ENCODE results near the gene ANO4. TPM values are rescaled to one million over a fixed set of nuclear protein-coding genes. Genes with fewer than 3 reads are reported as not detected.

Gene ANO4
- total and polyA plus RNA-seq, 2 of the 8 experiments (the other 6 are each of a cell fraction or from before 2014, with no cell fraction given): 1.1 to 3.4 TPM

- no peak overlapping the region for H2BK5ac ChIP-seq (ENCODE audit: low read depth, low read length)
- no peak overlapping the region for H3K27ac ChIP-seq (ENCODE audit: low read depth, low read length)
- no peaks in the 10 kb centered on the region for H3K36me3 ChIP-seq (ENCODE audit: control insufficient read depth in 2 of 4, insufficient read depth in 4 of 4, low read length in 3 of 4)
- H2AK5ac ChIP-seq (ENCODE audit: low read depth, low read length): no peak overlapping the region
- no peak overlapping the region for H2BK20ac ChIP-seq (ENCODE audit: low read length)
- H3K79me2 ChIP-seq (ENCODE audit: control insufficient read depth in 1 of 2, insufficient read depth in 2 of 2, low read length in 2 of 2): no peaks in the 10 kb centered on the region
- no peak overlapping the region for H3K4ac ChIP-seq (replicated peaks; ENCODE audit: insufficient read length, low read depth, low read length)
- no peak overlapping the region for H3K18ac ChIP-seq (ENCODE audit: extremely low read depth, low read length)
- H3K4me3 ChIP-seq (ENCODE audit: extremely low read depth in 1 of 4, insufficient read depth in 2 of 4, low read depth in 3 of 4, low read length in 4 of 4): no peak overlapping the region
- H3K79me1 ChIP-seq (ENCODE audit: low read depth, low read length): no peaks in the 10 kb centered on the region
- no peak overlapping the region for H3K23ac ChIP-seq (ENCODE audit: insufficient read length)
- DNase-seq (ENCODE audit: low read depth in 1 of 2, low spot score in 2 of 2) (no peak), FAIRE-seq (no peak)
- no peak overlapping the region for H2AFZ ChIP-seq (ENCODE audit: low read length)
- no peak overlapping the region for H2BK12ac ChIP-seq (ENCODE audit: low read depth, low read length)
- no peak overlapping the region for H3K4me2 ChIP-seq (ENCODE audit: insufficient read depth in 1 of 2, low read depth in 2 of 2, low read length in 2 of 2)
- ChIA-PET POLR2A (ENCODE audit: partially characterized antibody) (no interaction called here), CTCF (ENCODE audit: partially characterized antibody) (interaction anchor here (1.0 to 2.0 kb wide), 2 partner anchors 9 kb away, joined by 3 to 6 read pairs; no protein-coding TSS in a partner anchor)
- WGBS, 2 experiments (ENCODE audit: extremely low coverage in 1 of 2, insufficient coverage in 1 of 2, insufficient read length in 1 of 2, insufficient replicate concordance in 2 of 2, low coverage in 1 of 2, low lambda C conversion rate in 2 of 2, missing lambda C conversion rate in 1 of 2): 92% methylated on average over 1 of the region's 1 CpG; no CpG with 5 or more reads in 1 of the 2 experiments
- H4K91ac ChIP-seq (replicated peaks; ENCODE audit: insufficient read length, low read length): no peak overlapping the region
- H4K8ac ChIP-seq (ENCODE audit: extremely low read depth, insufficient read depth, low read length): no peak overlapping the region
- TF ChIP-seq SAP30 (IDR thresholded peaks at IDR 0.05; ENCODE audit: insufficient read depth, insufficient replicate concordance, low read length): no peak
- no peak for TF ChIP-seq EZH2 (IDR thresholded peaks at IDR 0.05; ENCODE audit: low read depth, low read length, severe bottlenecking)
- TF ChIP-seq FOSL1 (IDR thresholded peaks at IDR 0.05; ENCODE audit: insufficient read depth, low read depth, low read length): no peak
- TF ChIP-seq KDM1A (IDR thresholded peaks at IDR 0.05; ENCODE audit: borderline replicate concordance, low read length): no peak
- TF ChIP-seq EP300 (IDR thresholded peaks at IDR 0.05; ENCODE audit: borderline replicate concordance in 1 of 2, low read depth in 2 of 2, low read length in 2 of 2): no peak
- TF ChIP-seq POU5F1 (IDR thresholded peaks at IDR 0.05; ENCODE audit: low read depth, low read length): no peak
- TF ChIP-seq SIX5 (IDR thresholded peaks at IDR 0.05; ENCODE audit: low read depth, low read length): no peak
- TF ChIP-seq NRF1 (IDR thresholded peaks at IDR 0.05; ENCODE audit: low read depth, low read length): no peak
- TF ChIP-seq BRCA1 (IDR thresholded peaks at IDR 0.05; ENCODE audit: low read depth, low read length): no peak
- TF ChIP-seq CHD2 (IDR thresholded peaks at IDR 0.05; ENCODE audit: low read length): no peak
- TF ChIP-seq RBBP5 (IDR thresholded peaks at IDR 0.05; ENCODE audit: borderline replicate concordance, low read depth, low read length): no peak
- no peak for TF ChIP-seq JUN (IDR thresholded peaks at IDR 0.05; ENCODE audit: low read depth, low read length)
- no peak for TF ChIP-seq SP1 (IDR thresholded peaks at IDR 0.05; ENCODE audit: low read depth, low read length)
- no peaks in the 10 kb centered on the region for H3K4me1 ChIP-seq (replicated peaks in 1 of 4; ENCODE audit: control insufficient read depth in 3 of 4, insufficient read depth in 4 of 4, low read length in 3 of 4)
- H3K23me2 ChIP-seq (ENCODE audit: low read depth, low read length): no peaks in the 10 kb centered on the region
- no peaks in the 10 kb centered on the region for H3K27me3 ChIP-seq (replicated peaks in 1 of 4; ENCODE audit: control insufficient read depth in 3 of 4, extremely low read depth in 1 of 4, insufficient read depth in 3 of 4, low read length in 3 of 4)
- no peak overlapping the region for H3K9ac ChIP-seq (replicated peaks in 1 of 4; ENCODE audit: extremely low read depth in 1 of 4, low read depth in 3 of 4, low read length in 3 of 4)
- no peak overlapping the region for H3K56ac ChIP-seq (replicated peaks; ENCODE audit: insufficient read length, low read depth, low read length)
- H3K14ac ChIP-seq (ENCODE audit: insufficient read length): no peak overlapping the region
- no peak overlapping the region for H4K5ac ChIP-seq (ENCODE audit: insufficient read length, low read depth, low read length)
- H3K9me3 ChIP-seq (ENCODE audit: insufficient read depth in 2 of 2, low read depth in 1 of 2, low read length in 1 of 2): no peaks in the 10 kb centered on the region; a peak in 2 of 4 replicates
- H4K20me1 ChIP-seq (replicated peaks in 1 of 2; ENCODE audit: control insufficient read depth in 1 of 2, insufficient read depth in 2 of 2, low read length in 2 of 2): no peaks in the 10 kb centered on the region
- no peak overlapping the region for H2BK15ac ChIP-seq (ENCODE audit: low read length)
- no peak overlapping the region for H2BK120ac ChIP-seq (replicated peaks; ENCODE audit: low read depth, low read length)
Observed at GRCh38 chr12:100868487-100868886, 73.9 kb downstream of the ANO4 start.
